Measurements from ENCODE around the gene MUCL3. TPM values are rescaled to one million over a fixed set of nuclear protein-coding genes. Genes with fewer than 3 reads are reported as not detected.

MUCL3 gene
- total RNA-seq: under 1 TPM in 1 of 4 donors, not detected in 3; under 0.01 TPM

GRCh38 chr6:30940361-30940986, at the start of gene MUCL3:
Gene MUCL3 (plus strand): TSS chr6:30940973. CDS start chr6:30941000, 27 bp downstream.
- H3K4me3 ChIP-seq: no peak within 1 kb of the TSS
- no peak for DNase-seq

GRCh38 chr6:30891450-30891723, 49.4 kb upstream of the MUCL3 start:
- Histone ChIP-seq H3K4me3 (no peak overlapping the region), H3K27ac (no peak overlapping the region), H3K4me1 (no peaks in the 10 kb centered on the region), H3K9me3 (no peaks in the 10 kb centered on the region), H3K36me3 (no peaks in the 10 kb centered on the region), H3K27me3 (no peaks in the 10 kb centered on the region)
- no peak for DNase-seq
- intact Hi-C loops (cut with DNase I; ENCODE audit: low total_unique reads): no loop called here
- TF ChIP-seq CTCF (IDR thresholded peaks at IDR 0.05) (no peak), POLR2A (IDR thresholded peaks at IDR 0.05) (no peak)

More at GRCh38 chr6:30940361-30940986, at the start of gene MUCL3:
- Histone ChIP-seq H3K9me3 (no peaks in the 10 kb centered on the region), H3K27ac (no peak within 1 kb of the TSS), H3K4me1 (no peaks in the 10 kb centered on the region), H3K36me3 (no peaks in the 10 kb centered on the region), H3K27me3 (no peaks in the 10 kb centered on the region)
- TF ChIP-seq CTCF (IDR thresholded peaks at IDR 0.05) (no peak), POLR2A (IDR thresholded peaks at IDR 0.05) (no peak)
- intact Hi-C loops (cut with DNase I; ENCODE audit: low total_unique reads): no loop called here

GRCh38 chr6:30891816-30892538, 48.8 kb upstream of the MUCL3 start:
- H3K4me1 ChIP-seq: no peaks in the 10 kb centered on the region
- peak in 1 of 2 donors; percentile 11 for DNase-seq
- H3K27ac ChIP-seq: no peak overlapping the region
- intact Hi-C loops (cut with DNase I; ENCODE audit: low total_unique reads): no loop called here
- H3K36me3 ChIP-seq: no peaks in the 10 kb centered on the region
- no peaks in the 10 kb centered on the region for H3K27me3 ChIP-seq
- no peaks in the 10 kb centered on the region for H3K9me3 ChIP-seq
- H3K4me3 ChIP-seq: no peak overlapping the region
- no peak for TF ChIP-seq POLR2A (IDR thresholded peaks at IDR 0.05)
- TF ChIP-seq CTCF (IDR thresholded peaks at IDR 0.05): no peak

GRCh38 chr6:30893001-30893591, 47.7 kb upstream of the MUCL3 start:
- Histone ChIP-seq H3K4me1 (no peaks in the 10 kb centered on the region), H3K27me3 (no peaks in the 10 kb centered on the region), H3K4me3 (no peak overlapping the region), H3K27ac (no peak overlapping the region), H3K9me3 (no peaks in the 10 kb centered on the region), H3K36me3 (no peaks in the 10 kb centered on the region)
- DNase-seq: no peak
- intact Hi-C loops (cut with DNase I; ENCODE audit: low total_unique reads): no loop called here
- no peak for TF ChIP-seq CTCF (IDR thresholded peaks at IDR 0.05)
- no peak for TF ChIP-seq POLR2A (IDR thresholded peaks at IDR 0.05)

GRCh38 chr6:30893666-30894065, 47.1 kb upstream of the MUCL3 start:
- TF ChIP-seq POLR2A (IDR thresholded peaks at IDR 0.05) (no peak), CTCF (IDR thresholded peaks at IDR 0.05) (no peak)
- H3K27me3 ChIP-seq: no peaks in the 10 kb centered on the region

More at GRCh38 chr6:30893666-30894065, 47.1 kb upstream of the MUCL3 start:
- Histone ChIP-seq H3K36me3 (no peaks in the 10 kb centered on the region), H3K27ac (no peak overlapping the region), H3K4me1 (no peaks in the 10 kb centered on the region), H3K4me3 (no peak overlapping the region), H3K9me3 (no peaks in the 10 kb centered on the region)
- DNase-seq: no peak
- intact Hi-C loops (cut with DNase I; ENCODE audit: low total_unique reads): no loop called here

Measured in uterus (tissue), 4 donors.